PC-9 (cell line): Measurements from ENCODE around the gene RGS7.

Experiments used
- CTCF ChIP-seq: fragments of 200-600 bp; sonication (generic); conservative IDR thresholded peaks from 2 replicates; pipeline ENCODE4 v1.6.1; 2017; ENCODE audit warnings: mixed run types, antibody characterized with exemption, mild to moderate bottlenecking, moderate library complexity
- EZH2 ChIP-seq: fragments of 200-600 bp; sonication (generic); IDR thresholded peaks from 2 replicates; pipeline ENCODE4 v1.8.0; 2017; ENCODE audit warnings: antibody characterized with exemption, low read depth

- no peak for TF ChIP-seq CTCF
- TF ChIP-seq EZH2 = no peak
Observed at GRCh38 chr1:241310451-241310850, 46.6 kb downstream of the RGS7 start.
